Large intestine (tissue), 3 donors: ENCODE measurements around the gene SSUH2. TPM values are rescaled to one million over a fixed set of nuclear protein-coding genes. Genes with fewer than 3 reads are reported as not detected.
"Not testable (repeated sequence)": the region's sequence is repeated elsewhere in the genome, so short reads cannot be mapped to it uniquely, and the experiment has no call there.

ENCODE experiments used
- DNase-seq, 2 donors: peaks; one replicate each; pipeline versions ENCODE4 v3.0.0 to v3.0.0-alpha.2; 2013
- H3K27ac ChIP-seq: one replicate; pipeline ENCODE4 v1.5.1; 2013; ENCODE audit warnings: low read length
- H3K27me3 ChIP-seq: 2 replicates; pipeline ENCODE4 v1.6.1; 2013; ENCODE audit warnings: low read length; ENCODE audit not compliant: control insufficient read depth, insufficient read depth
- H3K36me3 ChIP-seq: 2 replicates; pipeline ENCODE4 v1.6.1; 2013; ENCODE audit warnings: low read length; ENCODE audit not compliant: control insufficient read depth, insufficient read depth
- H3K4me1 ChIP-seq: one replicate; pipeline ENCODE4 v1.6.1; 2013; ENCODE audit warnings: low read length; ENCODE audit not compliant: control insufficient read depth, insufficient read depth
- H3K4me3 ChIP-seq: one replicate; pipeline ENCODE4 v1.5.1; 2013; ENCODE audit warnings: low read length
- H3K9me3 ChIP-seq: one replicate; pipeline ENCODE4 v1.6.1; 2013; ENCODE audit warnings: mild to moderate bottlenecking, low read depth, low read length, moderate library complexity; ENCODE audit not compliant: control insufficient read depth
- WGBS: methylation state at CpG from one replicate; pipeline ENCODE4 v1.1.5; 2013; ENCODE audit warnings: low lambda C conversion rate; ENCODE audit not compliant: insufficient coverage; 5-methylcytosine and 5-hydroxymethylcytosine counted together
- polyA plus RNA-seq: library from polyadenylated mRNA; unstranded; fragments of 120-200 nt; gene quantifications from one replicate; pipeline ENCODE4 v1.2.1, GENCODE V29; 2013

Gene SSUH2
- polyA plus RNA-seq, 1 donor: 38.7 TPM

GRCh38 chr3:8580434-8580833 lies 64.2 kb downstream of the SSUH2 start:
- H3K27me3 ChIP-seq, H3K9me3 ChIP-seq, H3K4me3 ChIP-seq, H3K36me3 ChIP-seq, H3K4me1 ChIP-seq, DNase-seq, H3K27ac ChIP-seq: not testable (repeated sequence)
- WGBS: no CpG with 5 or more reads among the region's 5 CpGs

- Histone ChIP-seq H3K27me3 (no peaks in the 10 kb centered on the region), H3K36me3 (no peaks in the 10 kb centered on the region), H3K4me1 (no peaks in the 10 kb centered on the region), H3K27ac (no peak overlapping the region), H3K4me3 (no peak overlapping the region), H3K9me3 (no peaks in the 10 kb centered on the region)
- no CpG with 5 or more reads among the region's 5 CpGs for WGBS
- DNase-seq: no peak
These were observed 64.7 kb downstream of the SSUH2 start for GRCh38 chr3:8579943-8580342.

GRCh38 chr3:8579096-8579495 lies 65.5 kb downstream of the SSUH2 start:
- no peak overlapping the region for H3K27ac ChIP-seq
- no peaks in the 10 kb centered on the region for H3K9me3 ChIP-seq
- H3K36me3 ChIP-seq: no peaks in the 10 kb centered on the region
- H3K27me3 ChIP-seq: no peaks in the 10 kb centered on the region
- no peaks in the 10 kb centered on the region for H3K4me1 ChIP-seq
- no CpG with 5 or more reads among the region's 5 CpGs for WGBS
- DNase-seq: no peak
- no peak overlapping the region for H3K4me3 ChIP-seq

- no peak overlapping the region for H3K27ac ChIP-seq
- H3K4me3 ChIP-seq: no peak overlapping the region
- H3K27me3 ChIP-seq: no peaks in the 10 kb centered on the region
- no peaks in the 10 kb centered on the region for H3K4me1 ChIP-seq
- no peaks in the 10 kb centered on the region for H3K36me3 ChIP-seq
- 100% methylated on average over 1 of the region's 4 CpGs for WGBS
- no peaks in the 10 kb centered on the region for H3K9me3 ChIP-seq
- no peak for DNase-seq
These were observed 66.3 kb downstream of the SSUH2 start for GRCh38 chr3:8578282-8578681.

- no peak for DNase-seq
- H3K36me3 ChIP-seq: no peaks in the 10 kb centered on the region
- no peak overlapping the region for H3K4me3 ChIP-seq
- no peaks in the 10 kb centered on the region for H3K9me3 ChIP-seq
- no peaks in the 10 kb centered on the region for H3K27me3 ChIP-seq
- no peak overlapping the region for H3K27ac ChIP-seq
- no peaks in the 10 kb centered on the region for H3K4me1 ChIP-seq
- WGBS: 100% methylated on average over 1 of the region's 5 CpGs
These were observed 67.6 kb downstream of the SSUH2 start for GRCh38 chr3:8576841-8577571.

- WGBS: no CpG with 5 or more reads among the region's 6 CpGs
- DNase-seq: no peak
- Histone ChIP-seq H3K9me3 (no peaks in the 10 kb centered on the region), H3K4me3 (no peak overlapping the region), H3K27ac (no peak overlapping the region), H3K27me3 (no peaks in the 10 kb centered on the region), H3K36me3 (no peaks in the 10 kb centered on the region), H3K4me1 (no peaks in the 10 kb centered on the region)
These were observed 68.2 kb downstream of the SSUH2 start for GRCh38 chr3:8576436-8576835.

GRCh38 chr3:8575364-8576104 lies 69.1 kb downstream of the SSUH2 start:
- WGBS: no CpG with 5 or more reads among the region's 5 CpGs
- no peak overlapping the region for H3K27ac ChIP-seq

GRCh38 chr3:8574670-8575322 lies 69.8 kb downstream of the SSUH2 start:
- no CpG with 5 or more reads among the region's 5 CpGs for WGBS
- no peaks in the 10 kb centered on the region for H3K9me3 ChIP-seq
- no peaks in the 10 kb centered on the region for H3K36me3 ChIP-seq

More at GRCh38 chr3:8575364-8576104, 69.1 kb downstream of the SSUH2 start:
- H3K4me3 ChIP-seq: no peak overlapping the region
- H3K4me1 ChIP-seq: no peaks in the 10 kb centered on the region
- H3K9me3 ChIP-seq: no peaks in the 10 kb centered on the region
- H3K36me3 ChIP-seq: no peaks in the 10 kb centered on the region
- no peaks in the 10 kb centered on the region for H3K27me3 ChIP-seq
- no peak for DNase-seq

GRCh38 chr3:8574040-8574669 lies 70.4 kb downstream of the SSUH2 start:
- Histone ChIP-seq H3K4me1 (no peaks in the 10 kb centered on the region), H3K9me3 (no peaks in the 10 kb centered on the region), H3K4me3 (no peak overlapping the region), H3K27me3 (no peaks in the 10 kb centered on the region), H3K36me3 (no peaks in the 10 kb centered on the region), H3K27ac (no peak overlapping the region)
- no CpG with 5 or more reads among the region's 2 CpGs for WGBS
- no peak for DNase-seq

More at GRCh38 chr3:8574670-8575322, 69.8 kb downstream of the SSUH2 start:
- Histone ChIP-seq H3K4me3 (no peak overlapping the region), H3K27ac (no peak overlapping the region), H3K4me1 (no peaks in the 10 kb centered on the region), H3K27me3 (no peaks in the 10 kb centered on the region)
- no peak for DNase-seq

GRCh38 chr3:8573342-8573926 lies 71.2 kb downstream of the SSUH2 start:
- DNase-seq: no peak
- no peak overlapping the region for H3K4me3 ChIP-seq
- no peaks in the 10 kb centered on the region for H3K9me3 ChIP-seq
- H3K27ac ChIP-seq: no peak overlapping the region
- WGBS: 86% methylated on average over 2 of the region's 4 CpGs
- H3K36me3 ChIP-seq: peaks cover 3% of the 10 kb centered on the region
- H3K4me1 ChIP-seq: no peaks in the 10 kb centered on the region
- H3K27me3 ChIP-seq: no peaks in the 10 kb centered on the region
